HG03139 (cell line): ENCODE measurements around the gene ITGAL.
"Not testable (repeated sequence)": the region's sequence is repeated elsewhere in the genome, so short reads cannot be mapped to it uniquely, and the experiment has no call there.

ENCODE experiments used
- ATAC-seq: cut with Tn5 transposase; IDR thresholded peaks from one replicate; pipeline ENCODE4 v1.9.1; 2021; ENCODE audit not compliant: unreplicated experiment

The ITGAL gene

DNA sequence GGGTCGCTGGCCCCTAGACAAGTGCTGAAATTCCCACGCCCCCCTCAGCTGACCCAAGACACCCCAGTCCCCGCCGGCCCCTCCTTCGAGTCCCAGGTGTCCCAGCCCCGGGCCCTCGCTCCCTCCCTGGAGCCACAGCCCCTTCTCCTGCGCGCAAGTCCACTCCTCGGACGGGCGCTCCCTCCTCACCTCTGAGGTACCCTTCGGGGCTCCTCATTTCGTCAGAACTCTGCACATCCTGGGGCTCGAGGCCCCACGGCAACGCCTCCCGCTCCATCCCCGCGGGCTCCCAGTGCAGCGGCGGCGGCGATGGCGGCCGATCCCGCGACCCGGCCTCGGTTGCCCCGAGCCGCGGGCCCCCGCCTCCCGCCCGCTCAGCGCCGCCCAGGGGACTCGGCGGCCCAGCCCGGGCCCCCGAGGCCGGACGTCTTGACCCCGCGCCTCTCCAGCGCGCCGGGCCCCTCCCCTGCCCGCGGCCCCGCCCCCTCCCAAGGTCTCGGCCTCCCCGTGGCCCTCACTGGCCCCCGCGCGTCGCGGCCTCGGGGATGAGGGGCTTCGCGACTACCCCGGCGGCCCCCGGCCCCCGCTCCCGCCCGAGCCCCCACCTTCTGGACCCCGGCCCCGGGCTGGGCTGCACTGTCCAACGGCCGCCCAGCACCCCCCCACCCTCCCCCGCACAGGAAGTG is 53.7 kb downstream of the ITGAL start, which contains the start of gene ZNF768:
Gene ZNF768, minus strand, starts transcription at position 430 of the 686 bp plus-strand sequence. Its CDS starts 153 bp downstream, at position 277.
- peak; percentile 20 for ATAC-seq

DNA sequence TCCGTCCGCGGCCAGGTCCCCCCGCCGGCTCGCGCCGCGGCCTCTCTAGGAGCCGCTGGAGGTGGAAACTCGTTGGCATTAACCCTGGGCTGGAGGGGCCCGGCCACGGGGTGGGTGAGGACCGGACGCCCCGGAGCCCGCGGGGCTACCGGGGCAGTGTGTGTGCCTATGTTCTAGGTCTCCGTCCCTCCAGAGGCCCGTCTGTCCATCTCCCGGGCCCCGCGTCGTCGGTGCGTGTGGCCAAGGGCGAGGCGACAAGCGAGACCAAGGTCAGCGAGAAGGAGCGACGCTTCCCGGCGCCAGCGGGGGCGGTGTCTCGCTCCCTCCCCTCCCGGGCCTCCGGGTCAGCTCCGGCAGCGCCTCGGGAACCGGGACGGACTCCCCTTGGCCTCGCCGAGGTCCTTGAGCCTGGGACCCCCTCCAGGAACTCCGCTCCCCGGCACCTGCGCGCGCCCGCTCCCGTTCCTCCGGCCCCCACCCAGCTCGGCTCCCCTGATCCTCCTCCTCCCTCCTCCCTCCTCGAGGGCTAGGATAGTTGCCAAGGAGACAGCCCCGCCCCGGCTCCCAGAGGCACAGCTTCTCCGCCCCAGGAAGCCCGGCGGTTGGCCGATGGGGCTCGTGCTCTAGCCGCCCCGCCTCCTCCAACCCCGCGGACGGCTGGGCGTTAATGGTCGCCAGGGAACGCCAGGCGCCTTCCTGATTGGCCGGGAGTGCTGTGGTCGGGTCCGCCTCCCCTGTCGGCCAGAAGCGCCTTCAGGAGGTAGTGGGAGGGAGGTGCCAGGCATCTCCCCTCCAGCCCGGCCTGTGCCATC is 54.5 kb downstream of the ITGAL start:
- peak; percentile 65 for ATAC-seq

DNA sequence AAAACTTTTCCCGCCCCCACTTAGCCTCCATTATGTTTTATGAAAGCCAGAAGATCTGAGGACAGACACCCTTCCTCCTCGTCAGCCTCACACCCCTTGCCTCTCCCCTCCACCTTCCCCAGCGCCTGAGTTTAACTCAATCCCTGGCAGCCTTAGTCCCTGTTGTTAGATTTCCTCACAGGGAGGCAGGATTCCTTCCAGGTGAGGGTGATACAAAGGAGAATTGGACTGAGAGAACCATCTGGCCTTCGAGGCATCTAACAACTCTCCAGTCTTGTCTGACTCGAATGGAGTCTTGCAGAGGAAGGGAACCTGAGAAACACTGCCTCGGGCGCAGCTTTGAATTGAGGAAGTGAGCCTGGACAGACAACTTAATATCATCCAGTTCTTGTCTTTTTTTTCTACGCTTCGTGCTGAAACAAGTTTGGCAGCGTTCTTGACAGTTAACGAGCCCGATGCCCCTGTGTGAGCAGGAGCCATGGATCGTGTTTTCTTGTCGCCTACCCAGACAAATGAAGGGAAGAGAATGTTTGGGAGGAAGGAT is 55.2 kb downstream of the ITGAL start:
- no peak for ATAC-seq

DNA sequence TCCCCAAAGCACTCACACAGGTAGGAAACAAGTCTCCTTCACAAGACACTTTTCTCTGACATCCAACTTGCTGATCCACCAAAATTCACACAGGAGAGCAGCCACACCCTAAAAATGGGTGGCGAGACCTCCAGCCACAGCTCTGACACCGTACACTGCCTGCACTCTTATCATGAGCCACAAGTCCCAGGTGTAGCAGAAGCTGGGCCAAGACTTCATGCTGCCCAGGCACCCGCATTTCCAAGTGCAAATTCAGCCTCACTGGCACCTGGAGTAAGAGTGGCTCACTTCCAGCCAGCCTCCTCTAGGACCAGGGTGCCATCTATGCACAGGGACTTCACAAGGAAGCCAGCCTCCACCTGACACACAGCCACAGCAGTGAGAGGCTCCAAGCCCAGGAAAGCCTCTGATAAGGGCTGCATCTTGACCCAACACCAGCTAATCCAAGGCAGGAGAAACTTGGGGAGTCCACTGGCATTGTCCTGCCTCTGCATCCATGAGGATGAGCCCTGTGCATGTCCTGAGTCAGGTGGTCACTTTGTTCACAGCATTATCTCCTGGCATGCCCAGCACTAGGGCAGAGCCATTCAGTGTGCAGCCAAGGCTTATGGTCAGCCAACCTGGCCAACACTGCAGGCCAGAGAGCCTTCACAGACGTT is 56.4 kb downstream of the ITGAL start:
- ATAC-seq: no peak

DNA sequence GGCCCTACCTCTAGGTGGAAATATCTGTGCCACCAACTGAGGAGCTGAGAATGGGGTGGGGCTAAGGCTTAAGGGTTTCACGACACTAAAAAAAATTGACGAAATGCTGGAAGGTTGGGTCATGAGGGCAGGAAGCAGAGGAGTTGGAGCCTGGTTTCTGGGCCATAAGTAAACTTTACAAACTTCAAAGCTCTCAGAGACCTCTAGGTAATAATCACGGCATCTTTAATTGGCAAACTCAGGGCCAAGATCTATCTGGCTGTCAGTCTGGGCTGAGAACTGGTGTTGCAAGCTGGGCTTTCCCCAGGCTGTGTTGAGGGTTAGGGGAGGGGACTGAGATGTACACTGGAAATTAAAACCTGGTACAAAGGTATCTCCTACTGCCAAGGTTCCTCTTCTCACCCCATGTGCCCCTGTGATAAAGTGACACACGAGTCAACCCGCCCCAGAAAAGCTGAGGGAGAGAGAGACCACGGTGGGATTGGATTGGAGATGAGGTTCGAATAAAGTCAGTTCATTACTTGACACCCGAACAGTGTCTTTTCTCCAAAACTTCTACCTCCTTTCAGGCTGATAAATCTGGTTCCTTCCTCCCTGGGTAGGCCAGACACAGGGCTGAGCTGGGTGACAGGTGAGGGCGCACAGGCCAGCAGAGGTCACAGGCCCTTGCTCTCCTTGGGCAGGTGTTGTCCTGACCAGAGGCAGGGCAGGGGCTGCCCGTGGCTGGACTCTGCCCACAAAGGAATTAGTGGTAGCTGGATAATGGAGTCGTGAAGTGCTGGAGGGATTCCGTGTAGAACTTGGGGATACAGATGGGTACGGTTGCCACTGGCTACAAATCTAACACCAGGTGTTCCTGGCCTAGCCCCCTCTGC is 57.9 kb downstream of the ITGAL start:
- no peak for ATAC-seq

DNA sequence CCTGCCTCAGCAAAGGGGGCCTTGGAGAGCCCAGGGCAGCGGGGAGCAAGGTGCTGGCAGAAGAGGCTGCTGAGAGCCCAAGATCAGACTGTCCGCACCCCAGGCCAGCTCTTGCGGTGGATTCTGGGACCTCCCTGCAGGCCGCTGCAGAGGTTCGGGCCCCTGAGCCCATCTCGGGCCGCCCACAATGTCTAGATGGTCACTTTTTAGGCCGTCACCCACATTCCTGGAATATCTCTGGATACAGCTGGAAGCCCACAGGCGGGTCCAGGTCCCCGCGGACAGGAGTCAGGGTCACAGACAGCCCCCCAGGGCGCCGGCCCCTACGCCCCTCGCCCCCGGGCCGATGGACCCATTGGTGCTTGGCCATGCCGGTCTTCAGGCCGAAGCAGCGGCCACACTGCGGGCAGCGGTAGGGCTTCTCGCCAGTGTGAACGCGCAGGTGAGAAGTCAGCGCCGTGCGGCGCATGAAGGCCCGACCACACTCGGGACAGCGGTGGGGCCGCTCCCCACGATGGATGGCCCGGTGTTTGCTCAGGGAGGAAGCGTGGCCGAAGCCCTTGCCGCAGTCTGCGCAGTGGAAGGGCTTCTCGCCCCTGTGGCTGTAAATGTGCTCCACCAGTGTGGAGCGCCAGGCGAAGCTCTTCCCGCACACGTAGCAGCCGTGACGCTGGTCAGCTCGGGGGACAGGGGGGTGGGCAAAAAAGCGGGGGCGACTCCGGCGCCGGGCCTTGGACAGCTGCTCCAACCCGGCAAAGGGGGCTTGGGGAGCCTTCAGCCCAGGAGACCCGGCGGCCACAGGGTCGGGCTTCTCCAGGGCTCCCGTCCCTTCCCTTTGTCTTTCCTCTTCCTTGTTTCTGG is 60.0 kb downstream of the ITGAL start:
- no peak for ATAC-seq

DNA sequence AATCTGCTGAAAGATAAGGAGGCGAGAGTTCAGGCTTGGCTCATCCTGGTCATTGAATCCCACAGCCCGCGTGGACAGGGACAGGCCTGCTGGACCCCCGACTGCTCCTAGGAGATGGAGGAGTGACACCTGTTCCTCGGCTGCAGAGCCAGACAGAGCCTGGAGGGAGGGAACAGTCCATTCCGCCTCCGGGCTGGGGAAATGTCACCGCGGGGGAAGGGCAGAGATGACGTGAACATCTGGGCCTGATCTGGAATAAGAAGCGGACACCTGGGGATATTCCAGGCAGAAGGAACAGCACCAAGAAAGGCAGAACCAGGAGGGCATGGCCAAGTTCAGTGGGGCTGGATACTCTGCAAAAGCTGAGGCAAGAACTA is 60.6 kb downstream of the ITGAL start:
- no peak for ATAC-seq

DNA sequence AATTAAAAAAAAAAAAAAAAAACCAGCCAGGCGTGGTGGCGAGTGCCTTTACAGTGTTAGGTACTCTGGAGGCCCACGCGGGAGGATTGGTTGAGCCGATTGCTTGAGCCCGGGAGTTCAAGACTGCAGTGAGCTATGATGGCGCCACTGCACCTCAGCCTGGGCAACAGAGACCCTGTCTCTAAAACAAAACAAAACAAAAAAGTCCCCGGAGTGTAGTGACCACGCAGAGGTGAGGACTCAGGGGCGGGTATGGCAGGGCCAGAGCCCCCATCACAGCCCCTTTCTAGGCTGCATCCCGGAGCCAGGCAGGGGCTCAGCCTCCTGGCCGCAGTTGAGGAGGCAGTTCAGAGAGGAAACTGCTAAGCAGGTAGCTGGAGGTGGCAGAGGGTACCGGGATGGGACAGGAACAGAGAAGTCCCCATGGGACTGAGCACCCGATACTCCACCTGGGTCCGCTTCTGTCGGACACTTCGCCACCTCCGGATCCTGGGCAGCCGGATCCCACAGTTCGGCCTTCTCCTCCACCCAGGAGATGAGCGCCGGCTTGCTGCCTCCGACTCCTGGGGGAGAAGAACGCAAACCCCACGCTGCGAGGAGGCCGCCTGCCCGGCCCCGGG is 61.3 kb downstream of the ITGAL start:
- ATAC-seq: no peak

DNA sequence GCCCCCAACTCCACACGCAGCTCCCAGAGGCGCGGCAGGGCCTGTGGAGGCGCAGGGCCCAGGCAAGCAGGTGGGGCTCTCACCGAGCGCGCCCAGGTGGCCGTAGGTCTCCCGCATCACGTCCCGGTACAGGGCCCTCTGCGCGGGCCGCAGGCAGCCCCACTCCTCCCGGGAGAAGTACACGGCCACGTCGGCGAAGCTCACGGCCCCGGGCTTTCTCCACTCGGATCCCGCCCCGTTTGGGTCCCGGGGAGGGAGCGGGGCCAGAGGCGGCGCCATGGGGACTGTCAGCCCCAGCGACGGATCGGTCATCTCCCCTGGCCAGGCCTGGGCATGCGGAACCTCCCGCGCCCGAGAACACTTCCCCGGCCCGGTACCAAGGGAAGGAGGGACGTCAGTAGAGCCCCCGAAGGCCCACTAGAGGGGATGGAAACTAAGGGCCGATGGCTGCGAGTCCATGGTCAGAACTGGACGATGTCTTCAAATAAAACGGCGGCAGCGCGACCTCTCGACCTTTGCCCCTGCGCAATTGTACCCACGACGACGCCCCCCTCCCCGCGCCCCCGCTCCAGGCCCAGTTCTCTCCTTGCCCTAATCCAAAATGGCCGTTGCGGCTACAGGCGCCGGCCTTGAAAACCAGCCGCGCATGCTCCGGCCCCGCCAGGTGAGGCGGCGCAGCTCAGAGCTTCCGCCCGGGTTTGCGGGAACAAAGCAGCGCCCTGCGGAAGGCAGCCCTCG is 62.0 kb downstream of the ITGAL start, which contains the start of gene ZNF747:
Gene ZNF747, minus strand, starts transcription at position 491 of the 738 bp plus-strand sequence. Its CDS starts 179 bp downstream, at position 312.
- peak; percentile 60 for ATAC-seq

DNA sequence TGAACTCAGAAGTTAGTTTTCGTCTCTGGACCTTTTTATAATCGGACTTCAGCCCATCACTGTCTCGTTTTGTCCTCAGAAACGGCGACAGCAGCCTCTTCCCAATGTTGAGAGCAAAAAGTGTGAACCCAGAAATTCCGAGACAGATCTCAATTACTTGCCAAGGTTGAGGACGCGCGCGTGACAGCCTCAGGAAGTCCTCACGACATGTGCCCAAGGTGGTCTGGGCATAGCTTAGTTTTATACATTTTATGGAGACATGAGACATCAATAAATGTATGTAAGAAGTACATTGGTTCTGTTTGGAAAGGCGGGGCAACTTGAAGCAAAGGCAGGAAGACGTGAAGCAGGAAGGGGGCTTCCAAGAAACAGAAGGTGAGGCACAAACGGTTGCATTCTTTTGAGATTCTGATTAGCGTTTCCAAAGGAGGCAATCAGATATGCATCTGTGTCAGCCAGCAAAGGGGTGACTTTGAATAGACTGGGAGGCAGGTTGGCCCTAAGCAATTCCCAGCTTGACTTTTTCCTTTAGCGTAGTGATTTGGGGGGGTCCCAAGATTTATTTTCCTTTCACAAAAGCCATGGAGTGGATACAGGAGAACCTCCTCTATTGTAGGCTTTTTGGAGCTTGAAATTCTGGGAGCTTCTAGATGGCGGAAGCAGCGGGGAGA is 62.7 kb downstream of the ITGAL start:
- peak; percentile 8 for ATAC-seq

DNA sequence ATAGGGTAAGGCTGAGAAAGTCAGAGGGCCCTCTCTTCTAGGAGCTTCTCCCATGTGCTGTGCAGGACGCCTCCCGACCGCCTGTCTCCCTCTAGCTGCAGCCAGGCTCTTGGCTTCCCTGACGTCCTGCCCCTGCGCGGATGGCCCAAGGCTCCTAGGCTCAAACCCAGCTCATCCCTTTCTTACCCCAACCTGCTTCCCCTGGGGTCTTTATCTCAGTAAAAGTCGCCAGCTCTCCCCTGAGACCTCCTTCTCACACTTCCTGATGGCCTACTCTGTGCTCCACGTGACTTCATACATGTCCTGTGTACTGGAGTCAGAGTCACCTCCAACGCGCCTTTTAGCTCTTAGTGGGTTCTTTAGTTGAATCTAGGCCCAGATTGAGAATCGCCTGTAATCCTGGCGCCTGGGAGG is 63.2 kb downstream of the ITGAL start:
- no peak for ATAC-seq

DNA sequence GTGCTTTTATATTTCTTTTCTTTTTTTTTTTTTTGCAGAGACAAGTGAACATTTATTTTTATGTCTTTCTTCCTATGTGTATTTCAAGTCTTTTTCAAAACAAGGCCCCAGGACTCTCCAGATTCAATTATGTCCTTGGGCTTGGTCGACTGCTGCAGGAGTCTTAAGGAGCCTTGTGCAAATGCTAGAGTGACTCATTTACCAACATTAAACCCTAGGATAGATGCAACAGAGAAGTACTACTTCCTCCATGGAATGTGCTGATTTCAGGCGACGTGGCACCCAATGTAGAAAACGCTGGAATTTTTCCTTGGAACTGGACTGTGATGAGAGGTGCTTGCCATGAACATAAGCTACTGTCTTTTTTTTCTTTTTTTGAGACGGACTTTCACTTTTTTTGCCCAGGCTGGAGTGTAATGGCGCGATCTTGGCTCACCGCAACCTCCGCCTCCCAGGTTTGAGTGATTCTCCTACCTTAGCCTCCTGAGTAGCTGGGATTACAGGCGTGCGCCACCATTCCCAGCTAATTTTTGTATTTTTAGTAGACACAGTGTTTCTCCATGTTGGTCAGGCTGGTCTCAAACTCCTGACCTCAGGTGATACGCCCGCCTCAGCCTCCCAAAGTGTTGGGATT is 64.0 kb downstream of the ITGAL start:
- ATAC-seq: not testable (repeated sequence)

DNA sequence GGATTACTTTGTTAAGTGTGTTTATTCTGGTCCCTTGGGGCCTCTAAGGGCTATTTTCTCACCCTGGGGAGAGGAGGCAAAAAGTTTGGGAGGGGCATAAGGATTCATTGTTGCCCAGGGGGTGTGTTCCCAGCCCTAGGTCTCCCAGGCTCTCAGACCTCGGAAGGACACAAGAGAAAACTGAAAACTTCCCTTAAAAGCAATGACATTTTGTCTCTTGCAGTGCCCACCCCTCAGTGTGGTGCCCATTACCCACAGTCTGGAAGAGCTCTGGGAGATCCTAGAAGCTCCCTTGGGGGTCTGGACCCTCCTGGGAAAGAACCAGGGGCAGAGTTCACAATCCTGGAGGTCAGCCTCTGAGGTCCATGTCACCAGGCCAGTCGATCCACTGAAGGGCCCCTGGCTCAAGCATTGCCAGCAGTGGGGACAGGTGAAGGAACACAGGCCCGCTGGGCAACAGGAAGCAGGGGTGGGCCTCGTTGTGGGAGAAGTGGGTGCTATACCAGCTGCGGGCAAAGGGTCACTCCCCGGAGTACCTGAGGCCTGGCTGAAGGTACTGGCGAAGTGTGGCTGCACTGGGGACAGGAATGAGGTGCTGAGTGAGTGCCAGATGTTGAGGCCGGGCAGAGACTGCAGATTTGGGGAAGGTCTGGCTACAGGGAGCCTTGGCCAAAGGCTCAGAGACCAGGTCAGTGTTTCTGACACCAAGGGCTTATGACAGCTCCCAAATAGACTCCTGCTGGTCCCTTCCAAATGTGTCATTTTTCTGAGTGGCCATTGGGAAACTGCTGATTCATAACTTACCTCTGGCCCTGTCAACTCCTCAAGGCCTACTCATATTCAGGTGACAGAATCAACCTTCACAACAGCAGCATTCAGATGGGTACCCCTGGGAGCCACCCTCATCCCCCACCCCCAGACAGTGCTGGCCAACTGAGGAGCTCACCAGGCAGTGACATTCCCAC is 66.7 kb downstream of the ITGAL start:
- no peak for ATAC-seq

DNA sequence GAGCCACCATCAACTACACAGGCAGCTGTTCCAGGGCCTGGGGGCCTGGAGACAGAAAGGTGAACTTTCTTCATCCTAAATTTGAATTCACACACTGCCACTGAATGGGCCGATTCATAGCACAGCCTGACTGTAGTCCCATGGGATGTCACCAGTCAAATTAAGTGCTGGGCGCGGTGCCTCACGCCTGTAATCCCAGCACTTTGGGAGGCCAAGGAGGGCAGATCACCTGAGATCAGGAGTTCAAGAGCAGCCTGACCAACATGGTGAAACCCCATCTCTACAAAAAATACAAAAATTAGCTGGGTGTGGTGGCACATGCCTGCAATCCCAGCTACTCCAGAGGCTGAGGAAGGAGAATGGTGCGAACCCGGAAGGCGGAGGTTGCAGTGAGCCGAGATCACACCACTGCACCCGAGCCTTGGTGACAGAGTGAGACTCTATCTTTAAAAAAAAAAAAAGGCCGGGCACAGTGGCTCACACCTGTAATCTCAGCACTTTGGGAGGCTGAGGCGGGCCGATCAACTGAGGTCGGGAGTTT is 67.5 kb downstream of the ITGAL start:
- not testable (repeated sequence) for ATAC-seq

DNA sequence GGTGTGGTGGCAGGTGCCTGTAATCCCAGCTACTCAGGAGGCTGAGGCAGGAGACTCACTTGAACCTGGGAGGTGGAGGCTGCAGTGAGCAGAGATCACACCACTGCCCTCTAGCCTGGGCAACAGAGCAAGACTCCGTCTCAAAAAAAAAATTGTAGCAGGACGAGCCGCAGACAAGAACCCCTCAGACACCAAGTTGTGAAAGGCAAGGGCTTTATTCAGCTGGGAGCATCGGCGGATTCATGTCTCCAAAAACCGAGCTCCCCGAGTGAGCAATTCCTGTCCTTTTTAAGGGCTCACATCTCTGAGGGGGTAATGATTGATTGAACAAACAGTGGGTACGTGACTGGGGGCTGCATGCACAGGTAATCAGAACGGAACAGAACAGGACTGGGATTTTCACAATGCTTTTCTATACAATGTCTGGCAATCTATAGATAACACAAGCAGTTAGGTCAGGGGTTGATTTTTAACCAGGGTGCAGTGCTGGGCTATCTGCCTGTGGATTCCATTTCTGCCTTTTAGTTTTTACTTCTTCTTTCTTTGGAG is 68.4 kb downstream of the ITGAL start:
- ATAC-seq: not testable (repeated sequence)
